GM23248 (cell line): ENCODE data around the gene PPIG.
"Not testable (repeated sequence)": the region's sequence is repeated elsewhere in the genome, so short reads cannot be mapped to it uniquely, and the experiment has no call there.

ENCODE experiments used
- EZH2 ChIP-seq: fragments of 200-600 bp; sonication (generic); IDR thresholded peaks from 2 replicates; pipeline ENCODE4 v1.6.1; 2018; ENCODE audit warnings: antibody characterized with exemption, mild to moderate bottlenecking; ENCODE audit not compliant: insufficient read depth, poor library complexity, severe bottlenecking
- EZH2phosphoT487 ChIP-seq: fragments of 200-600 bp; sonication (generic); IDR thresholded peaks from 2 replicates; pipeline ENCODE4 v1.6.1; 2018; ENCODE audit warnings: antibody characterized with exemption, moderate library complexity, mild to moderate bottlenecking, low read depth; ENCODE audit not compliant: insufficient read depth

DNA sequence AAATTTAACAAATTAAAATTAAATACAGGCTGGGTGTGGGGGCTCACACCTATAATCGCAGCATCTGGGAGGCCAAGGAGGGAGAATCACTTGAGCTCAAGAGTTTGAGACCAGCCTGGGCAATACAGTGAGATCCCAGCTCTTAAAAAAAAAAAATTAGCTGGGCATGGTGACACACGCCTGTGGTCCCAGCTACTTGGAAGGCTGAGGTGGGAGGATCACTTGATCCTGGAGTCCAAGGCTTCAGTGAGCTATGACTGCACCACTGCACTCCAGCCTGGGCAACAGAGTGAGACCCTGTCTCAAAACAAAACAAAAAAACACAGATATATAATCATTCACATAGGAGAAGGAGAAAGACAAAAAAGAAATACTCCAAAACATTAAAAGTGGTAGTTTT lies 44.7 kb upstream of the PPIG start:
- not testable (repeated sequence) for TF ChIP-seq EZH2, EZH2phosphoT487
